ENCODE measurements around the gene ANKMY1.

ANKMY1 gene

DNA sequence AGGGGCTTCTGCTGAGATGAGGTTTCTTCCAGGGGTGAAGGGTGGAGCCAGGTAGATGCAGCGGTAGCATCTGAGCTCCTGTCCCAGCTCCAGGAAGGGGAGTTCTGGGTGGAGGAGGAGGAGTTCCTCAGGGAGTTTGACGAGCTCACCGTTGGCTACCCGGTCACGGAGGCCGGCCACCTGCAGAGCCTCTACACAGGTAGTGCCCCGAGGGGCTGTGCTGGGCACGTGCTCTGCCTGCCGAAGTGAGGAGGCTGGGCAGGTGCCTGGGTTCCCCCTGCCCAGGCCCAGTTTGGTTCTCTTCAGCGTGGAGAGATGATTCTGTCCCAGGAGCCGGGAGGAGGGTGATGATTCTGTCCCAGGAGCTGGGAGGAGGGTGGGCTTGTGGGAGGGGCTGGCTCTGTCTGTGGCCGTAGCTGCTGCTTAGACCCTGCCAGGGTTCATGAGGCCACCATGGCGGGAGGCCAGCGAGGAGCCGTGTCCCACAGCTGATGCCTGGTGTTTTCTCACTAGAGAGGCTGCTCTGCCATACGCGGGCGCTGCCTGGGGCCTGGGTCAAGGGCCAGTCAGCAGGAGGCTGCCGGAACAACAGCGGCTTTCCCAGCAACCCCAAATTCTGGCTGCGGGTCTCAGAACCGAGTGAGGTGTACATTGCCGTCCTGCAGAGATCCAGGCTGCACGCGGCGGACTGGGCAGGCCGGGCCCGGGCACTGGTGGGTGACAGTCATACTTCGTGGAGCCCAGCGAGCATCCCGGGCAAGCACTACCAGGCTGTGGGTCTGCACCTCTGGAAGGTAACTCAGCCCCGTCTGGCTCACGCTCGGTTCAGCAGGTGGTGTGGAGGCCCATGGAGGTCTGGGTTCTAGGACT is 37.0 kb upstream of the ANKMY1 start:
- no peak for DNase-seq (ENCODE audit: low read depth in 2 of 2)

DNA sequence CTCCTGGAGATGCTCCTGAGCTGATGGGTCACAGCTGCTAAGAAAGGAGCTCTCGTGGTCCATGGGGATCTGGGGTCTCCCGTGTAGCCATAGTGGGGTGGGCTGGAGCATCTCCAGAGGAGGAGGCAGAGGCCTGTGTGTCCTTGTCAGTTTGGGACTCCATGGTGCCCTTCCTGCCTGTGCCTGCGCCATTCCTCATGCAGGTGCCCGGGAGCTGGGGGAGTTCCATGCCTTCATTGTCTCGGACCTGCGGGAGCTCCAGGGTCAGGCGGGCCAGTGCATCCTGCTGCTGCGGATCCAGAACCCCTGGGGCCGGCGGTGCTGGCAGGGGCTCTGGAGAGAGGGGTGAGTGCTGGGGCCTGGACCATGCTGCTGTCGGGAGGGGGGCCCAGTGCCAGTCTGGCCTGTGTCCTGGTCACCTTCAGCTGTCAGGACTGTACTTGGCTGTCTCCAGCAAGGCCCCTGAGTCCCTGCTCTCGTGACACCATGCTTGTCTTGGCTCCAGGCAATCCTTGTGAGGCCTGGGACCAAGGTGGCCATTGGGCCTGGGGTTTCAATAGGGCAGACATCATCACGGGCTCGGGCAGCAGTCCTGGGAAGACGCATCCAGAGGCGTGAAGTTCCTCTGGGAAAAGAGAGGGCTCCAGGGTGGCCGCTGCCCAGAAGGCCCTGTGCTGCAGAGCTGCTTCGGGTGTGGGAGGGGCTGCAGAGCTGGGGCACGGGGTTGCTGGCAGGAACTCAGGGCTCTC is 36.1 kb upstream of the ANKMY1 start:
- DNase-seq (ENCODE audit: low read depth in 2 of 2) = no peak

DNA sequence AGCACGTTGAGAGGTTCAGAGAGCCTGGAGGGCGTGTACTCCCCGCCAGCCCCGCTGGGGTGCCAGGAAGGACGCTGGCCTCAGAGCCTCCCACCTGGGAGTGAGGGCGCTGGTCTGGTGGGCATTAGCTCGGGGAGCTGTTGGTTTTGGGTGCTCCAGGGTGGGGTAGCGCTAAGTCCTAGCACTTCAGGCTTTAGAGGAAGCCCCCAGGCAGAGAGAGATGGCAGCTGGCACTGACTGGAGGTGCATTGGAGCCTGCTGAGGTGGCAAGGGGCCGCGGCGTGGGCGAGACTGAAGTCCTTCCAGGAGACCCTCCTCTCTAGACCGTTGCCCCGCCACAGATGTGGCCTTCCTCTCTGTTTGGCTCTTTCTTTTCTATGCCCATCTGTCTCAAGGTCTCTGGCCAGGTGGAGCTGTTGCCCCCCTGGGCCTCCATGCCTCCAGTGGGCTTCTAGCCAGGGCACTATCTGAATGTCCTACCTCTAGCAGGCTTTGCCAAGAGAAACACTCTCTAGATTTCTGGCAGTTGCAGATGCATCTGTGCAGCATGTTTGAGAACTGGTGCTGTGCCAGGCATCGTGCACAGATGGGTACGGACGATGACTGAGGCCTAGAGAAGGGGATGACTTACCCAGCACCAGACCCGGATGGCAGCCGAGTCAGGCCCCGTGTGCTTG is 35.4 kb upstream of the ANKMY1 start:
- DNase-seq (ENCODE audit: low read depth in 2 of 2) = no peak

DNA sequence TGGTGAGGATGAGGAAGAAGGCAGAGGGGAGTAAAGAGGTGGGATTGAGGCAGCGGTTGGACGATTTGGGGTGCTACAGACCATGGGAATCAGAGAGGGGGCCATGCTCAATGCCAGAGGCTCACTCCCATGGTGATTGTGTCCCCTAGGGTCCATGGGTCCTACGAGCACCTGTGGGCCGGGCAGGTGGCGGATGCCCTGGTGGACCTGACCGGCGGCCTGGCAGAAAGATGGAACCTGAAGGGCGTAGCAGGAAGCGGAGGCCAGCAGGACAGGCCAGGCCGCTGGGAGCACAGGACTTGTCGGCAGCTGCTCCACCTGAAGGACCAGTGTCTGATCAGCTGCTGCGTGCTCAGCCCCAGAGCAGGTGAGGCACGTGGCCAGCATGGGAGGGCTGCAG is 34.0 kb upstream of the ANKMY1 start:
- no peak for DNase-seq (ENCODE audit: low read depth in 2 of 2)

DNA sequence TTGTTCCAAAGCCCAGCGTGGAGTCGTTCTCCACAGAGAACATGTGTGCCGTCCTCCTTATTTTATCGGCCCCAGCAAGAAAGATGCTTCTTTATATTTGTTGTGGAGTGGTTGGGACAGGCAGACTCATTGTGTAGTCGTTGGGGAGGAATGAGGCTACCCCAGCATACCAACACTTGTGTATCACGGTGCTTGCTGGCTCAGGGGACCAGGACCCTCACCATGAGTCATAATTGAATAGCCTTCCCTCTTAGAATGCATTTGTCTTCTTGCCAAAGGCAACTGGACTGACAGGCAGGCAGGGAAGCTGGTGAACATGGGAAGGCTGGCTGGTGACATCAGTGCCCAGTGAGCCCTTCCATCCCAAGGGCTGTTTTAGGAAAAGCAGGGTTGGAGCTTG is 33.4 kb upstream of the ANKMY1 start:
- no peak for DNase-seq (ENCODE audit: low read depth in 2 of 2)

DNA sequence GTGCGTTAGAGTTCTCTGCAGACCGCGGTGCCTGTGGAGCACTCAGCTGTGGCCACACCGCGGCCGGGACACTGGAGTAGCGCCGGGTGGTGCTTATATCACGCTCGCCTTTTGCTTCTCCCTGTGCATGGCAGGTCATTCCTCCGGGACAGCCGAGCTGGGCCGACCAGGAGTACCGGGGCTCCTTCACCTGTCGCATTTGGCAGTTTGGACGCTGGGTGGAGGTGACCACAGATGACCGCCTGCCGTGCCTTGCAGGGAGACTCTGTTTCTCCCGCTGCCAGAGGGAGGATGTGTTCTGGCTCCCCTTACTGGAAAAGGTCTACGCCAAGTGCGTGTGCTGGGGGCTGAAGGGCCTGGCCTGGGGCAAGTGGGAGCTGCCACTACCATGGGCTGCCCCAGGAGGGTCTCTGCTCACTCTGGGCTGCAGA is 32.9 kb upstream of the ANKMY1 start:
- no peak for DNase-seq (ENCODE audit: low read depth in 2 of 2)

DNA sequence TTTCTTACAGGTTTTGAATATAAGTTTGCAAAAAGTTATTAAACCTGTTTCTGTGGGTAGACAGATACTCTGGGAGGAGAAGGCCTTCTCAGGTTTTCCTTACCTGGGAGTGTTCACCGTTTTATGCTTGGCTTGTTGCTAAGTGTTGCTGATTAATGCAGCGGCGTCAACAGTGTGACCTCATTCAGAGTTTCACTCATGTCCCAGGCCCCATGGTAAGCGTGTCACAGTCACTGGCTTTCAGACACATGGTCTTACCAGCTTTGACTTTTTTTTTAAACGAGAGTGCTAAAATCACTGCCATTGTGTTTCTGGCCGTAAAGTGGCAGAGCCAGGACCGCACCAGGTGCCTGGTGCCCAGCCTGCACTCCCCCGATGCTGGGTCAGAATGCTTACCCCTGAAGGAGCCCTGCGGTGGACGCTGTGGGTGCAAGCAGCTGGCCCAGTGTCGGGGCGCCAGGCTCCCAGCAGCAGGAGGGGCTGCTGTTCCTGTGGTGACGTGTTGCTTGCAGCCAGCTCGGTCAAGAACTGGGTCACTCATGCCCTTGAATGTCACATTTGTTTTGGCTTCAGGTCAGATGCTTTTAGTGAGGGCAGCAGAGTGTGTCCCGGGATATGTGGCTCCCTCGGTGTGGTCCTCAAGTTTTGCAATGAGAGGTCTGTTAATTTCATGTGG is 32.2 kb upstream of the ANKMY1 start:
- DNase-seq (ENCODE audit: low read depth in 2 of 2) = no peak

DNA sequence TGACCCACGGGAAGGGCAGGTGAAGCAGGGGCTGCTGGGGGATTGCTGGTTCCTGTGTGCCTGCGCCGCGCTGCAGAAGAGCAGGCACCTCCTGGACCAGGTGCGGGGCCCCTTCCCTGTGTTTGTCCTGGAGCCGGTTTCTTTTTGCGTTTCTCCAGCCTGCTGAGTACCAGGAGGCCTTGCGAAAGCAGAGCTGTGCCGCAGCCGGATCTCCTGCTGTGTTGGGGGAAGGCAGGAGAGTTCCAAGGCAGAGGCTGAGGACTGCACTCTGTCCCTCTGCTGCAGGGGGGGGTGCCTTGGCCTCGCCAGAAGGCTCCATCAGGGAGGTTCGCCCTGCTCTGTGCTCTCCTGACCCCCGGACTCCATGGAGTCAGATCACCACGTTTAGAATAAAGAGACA is 31.6 kb upstream of the ANKMY1 start:
- DNase-seq (ENCODE audit: low read depth in 2 of 2) = no peak

DNA sequence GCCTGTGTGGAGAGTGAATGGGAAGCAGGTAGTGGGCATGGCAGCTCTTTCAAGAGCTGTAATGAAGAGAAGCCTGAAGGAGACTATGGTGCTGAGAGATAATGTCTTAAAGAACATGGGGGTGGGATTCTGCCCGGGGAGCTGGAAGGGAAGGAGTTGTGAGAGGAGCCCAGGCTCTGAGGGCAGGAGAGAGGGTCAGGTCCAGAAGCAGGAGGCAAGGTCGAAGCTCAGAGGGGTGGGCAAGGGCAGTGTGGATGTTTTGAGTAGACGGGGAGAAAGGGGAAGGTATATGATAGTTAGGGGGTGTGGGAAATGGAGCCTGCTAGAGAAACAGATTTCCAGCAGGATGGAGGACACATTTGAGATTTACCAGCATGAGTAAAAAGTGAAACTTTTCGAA is 30.9 kb upstream of the ANKMY1 start:
- DNase-seq (ENCODE audit: low read depth in 2 of 2) = no peak

DNA sequence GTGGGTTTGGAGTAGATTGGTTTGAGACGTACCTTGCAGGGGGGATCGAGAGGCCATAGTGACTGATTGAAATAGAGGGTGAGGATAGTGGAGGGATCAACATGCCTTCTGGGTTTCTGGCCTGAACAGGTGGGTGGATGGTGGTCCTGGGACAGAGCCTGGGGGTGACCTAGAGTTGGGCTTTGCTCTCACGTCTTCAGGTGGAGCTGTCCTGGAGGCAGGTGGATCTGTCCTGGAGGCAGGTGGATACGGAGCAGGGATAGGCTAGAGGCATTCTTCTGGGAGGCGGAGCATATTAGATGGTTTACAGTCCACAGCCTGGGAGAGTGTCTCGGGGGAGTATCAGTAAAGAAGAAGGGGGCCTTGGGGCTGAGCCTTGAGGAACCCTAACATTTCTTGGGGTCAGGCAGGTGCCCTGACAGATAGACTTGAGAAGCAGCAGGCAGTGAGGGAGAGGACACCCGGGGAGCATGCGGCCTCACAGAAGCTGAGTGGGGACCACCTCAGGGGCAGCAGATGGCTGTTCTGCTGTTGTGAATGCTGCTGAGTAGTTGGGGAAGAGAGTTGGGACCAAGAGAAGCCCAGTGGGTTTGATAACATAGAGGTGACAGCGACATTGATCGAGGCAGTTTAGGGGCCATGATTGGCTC is 30.3 kb upstream of the ANKMY1 start:
- DNase-seq (ENCODE audit: low read depth in 2 of 2) = no peak

DNA sequence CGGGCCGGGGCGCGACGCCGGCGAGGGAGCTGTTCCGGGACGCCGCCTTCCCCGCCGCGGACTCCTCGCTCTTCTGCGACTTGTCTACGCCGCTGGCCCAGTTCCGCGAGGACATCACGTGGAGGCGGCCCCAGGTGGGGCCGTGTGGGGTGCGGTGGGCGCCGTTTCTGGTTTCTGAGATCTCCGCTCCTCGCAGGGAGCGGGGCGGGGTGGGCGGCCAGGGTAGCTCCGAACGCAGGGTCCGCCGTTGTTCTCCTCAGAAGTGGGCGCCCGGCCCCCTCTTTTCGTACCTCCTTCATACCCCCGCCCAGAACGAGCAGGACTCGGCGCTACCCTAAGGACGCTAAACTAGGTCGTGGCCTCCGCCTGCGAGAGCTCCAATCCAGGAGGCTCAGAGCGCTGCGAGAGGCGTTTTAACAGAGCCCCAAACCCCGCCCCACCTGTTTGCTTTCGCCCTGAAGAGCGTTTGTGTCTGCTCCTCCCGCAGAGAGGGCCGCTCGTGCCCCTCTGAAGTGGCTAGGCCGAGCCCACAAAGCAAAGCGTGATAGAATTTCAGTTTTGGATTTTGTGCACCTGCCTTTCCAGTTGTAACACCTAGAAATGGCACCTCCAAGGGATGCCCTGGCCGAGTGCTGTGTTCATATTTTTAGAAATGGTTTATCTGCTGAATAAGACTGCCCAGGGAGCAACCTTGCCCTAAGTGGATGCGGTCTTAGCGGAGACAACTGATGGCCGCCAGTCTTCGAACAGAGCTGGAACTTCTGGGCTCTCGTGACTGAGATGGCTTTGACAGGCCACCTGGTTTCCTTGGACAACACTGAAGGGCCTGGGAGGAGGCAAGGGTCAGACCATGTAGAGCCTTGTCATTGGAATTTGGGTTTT is 29.4 kb upstream of the ANKMY1 start:
- peak in 1 of 2 donors; percentile 46 for DNase-seq (ENCODE audit: low read depth in 2 of 2)

DNA sequence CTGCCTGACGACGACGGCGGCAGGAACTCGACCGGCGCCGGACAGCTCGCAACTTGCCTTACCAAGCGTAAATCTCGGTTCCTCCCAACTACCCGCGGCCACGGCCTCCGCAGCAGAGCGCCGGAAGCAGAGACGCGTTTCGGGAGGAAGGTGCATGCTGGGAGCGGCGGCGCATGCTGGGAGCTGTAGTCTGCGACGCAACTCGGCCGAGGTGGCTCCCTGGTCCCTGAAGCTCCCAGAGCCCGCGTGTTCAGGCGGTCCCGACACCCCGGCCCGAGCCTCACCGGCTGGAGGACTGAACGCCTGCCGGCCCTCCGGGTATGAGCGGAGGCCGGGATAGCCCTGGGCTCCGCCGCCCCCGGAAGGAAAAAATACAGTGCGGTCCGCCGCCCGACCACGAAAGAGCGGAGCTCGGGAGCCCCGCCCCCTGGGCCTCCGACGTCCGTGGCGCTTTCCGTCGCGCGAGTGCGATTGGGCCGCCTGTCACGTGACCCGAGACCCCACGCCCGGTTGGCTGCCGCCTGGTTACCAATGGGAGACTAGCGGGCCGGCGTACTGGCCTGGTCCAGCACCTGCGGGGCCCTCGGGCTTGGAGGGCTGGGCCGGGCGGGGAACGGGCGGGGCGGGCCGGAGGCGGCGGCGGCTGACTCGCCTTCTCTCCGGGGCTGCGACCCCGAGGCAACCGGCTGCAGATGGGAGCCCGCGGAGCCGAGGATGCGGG is 28.6 kb upstream of the ANKMY1 start, which contains the start of gene CAPN10:
Gene CAPN10 (plus strand): TSS at position 537 of the 721 bp plus-strand sequence. CDS start 178 bp downstream, at position 715.
- DNase-seq (ENCODE audit: low read depth in 2 of 2) = peak; percentile 92 to 98

DNA sequence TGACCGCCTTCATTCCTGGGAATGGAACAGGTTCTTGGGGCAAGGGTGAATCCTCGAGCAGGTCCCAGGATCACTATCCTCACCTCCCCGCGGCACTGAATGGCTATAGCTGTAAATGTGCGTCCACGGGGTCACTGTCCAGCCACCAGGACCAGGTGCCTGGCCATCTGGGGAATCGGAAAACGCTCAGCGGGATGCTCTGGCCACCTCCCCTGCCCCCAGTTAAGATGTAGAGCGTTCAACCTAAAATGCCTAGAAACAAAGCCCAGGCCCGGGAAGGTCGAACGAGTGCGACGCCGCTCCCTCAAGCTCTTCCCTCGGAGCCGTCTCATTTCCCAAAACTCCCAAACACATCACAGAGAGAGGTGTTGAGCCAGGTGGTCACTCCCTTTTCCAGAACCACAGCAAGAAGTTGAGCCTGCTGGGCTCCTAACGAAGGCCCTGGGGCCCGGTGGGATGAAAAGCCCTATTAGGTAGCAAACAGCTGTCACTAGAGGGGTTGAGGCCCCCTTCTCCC is 28.0 kb upstream of the ANKMY1 start:
- DNase-seq (ENCODE audit: low read depth in 2 of 2) = no peak

DNA sequence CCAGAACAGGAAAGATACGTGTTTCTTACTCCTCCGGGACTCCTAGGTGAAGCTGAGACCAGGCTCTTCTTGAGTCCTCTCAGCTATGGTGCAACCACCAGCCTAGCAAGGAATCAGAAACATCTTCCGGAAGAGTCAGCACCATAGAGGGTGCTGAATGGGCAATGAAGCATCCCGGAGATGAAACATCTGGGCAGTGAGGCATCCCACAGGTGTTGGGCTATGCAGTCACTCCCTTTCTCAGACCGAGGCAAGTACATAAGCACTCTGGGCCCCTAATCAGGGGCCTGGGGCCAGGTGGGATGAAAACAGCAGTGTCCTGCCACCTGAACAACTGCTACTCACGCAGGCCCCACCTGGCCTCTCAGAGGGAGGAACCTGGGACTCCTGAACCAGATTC is 27.3 kb upstream of the ANKMY1 start:
- DNase-seq (ENCODE audit: low read depth in 2 of 2) = no peak

DNA sequence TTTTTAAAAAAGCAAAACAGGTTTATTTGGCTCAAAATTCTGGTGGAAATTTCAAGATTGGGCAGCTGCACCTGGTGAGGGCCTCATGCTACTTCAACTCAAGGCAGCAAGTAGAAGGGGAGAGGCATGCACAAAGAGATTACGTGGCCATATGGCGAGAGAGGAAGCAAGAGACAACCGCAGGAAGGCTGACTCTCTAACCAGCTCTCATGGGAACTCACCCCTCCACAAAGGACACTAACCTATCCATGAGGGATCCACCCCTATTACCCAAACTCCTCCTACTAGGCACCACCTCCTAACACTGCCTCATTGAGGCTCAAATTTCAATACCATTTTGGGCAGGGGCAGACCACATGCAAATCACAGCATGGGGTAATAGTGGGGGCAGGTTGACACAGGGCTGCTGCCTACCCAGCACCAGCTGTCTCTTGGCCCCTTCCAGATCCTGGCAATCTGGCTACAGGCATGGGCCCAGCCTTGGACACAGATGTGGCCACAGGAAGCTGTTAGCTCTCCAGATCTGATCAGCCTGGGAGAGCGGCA is 26.8 kb upstream of the ANKMY1 start:
- DNase-seq (ENCODE audit: low read depth in 2 of 2) = no peak

DNA sequence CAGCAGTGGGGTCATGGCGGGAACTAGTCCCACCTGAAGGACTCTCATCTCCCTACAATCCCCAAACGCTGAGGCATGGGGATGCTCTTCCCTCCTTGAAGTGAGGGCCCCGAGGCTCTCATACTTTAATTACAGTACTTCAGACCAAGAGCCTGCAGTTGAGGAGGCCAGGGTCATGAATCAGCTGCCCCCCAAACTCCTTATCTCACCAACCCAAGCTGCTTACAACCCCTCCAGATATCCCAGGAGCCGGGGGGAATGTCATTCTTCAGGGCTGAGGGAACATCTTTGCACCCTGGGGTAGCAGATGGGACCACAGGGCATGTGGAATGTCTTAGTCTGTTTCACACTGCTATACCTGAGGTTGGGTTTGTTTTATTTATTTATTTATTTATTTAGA is 26.0 kb upstream of the ANKMY1 start:
- no peak for DNase-seq (ENCODE audit: low read depth in 2 of 2)

DNA sequence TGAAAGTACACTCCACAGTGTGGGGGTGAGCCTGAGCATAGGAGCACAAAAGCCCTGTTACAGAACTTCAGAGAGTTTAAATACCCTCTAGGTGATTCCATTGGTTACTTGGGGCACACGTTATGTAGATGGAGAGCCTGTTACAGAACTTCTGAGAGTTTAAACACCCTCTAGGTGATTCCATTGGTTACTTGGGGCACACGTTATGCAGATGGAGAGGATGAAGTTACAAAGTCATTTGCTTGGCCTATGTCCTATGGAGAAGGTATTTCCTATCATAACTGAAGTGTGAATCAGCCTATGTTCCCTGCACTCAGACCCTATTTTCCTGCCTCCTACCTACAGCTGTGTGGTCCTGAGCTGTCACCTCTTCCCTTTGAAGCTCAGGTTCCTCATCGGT is 25.0 kb upstream of the ANKMY1 start:
- no peak for DNase-seq (ENCODE audit: low read depth in 2 of 2)

DNA sequence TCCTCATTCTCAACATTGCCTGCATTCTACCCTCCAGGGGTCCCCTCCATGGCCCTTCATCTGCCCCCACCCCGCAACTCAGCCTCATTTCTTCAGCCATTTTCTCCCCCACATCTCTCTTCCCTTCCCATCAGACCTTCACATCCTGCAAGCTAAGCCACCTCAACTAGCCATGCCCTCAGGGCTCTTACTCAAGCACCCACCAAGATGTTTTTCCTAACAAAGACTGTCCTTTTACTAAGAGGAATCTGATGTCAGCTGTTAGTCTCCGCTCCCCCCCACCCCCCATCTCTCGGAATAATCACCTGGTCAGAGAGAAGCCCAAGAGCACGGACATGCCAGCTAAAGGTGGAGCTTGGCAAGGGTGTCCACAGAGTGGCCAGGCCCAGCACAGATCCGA is 24.0 kb upstream of the ANKMY1 start:
- DNase-seq (ENCODE audit: low read depth in 2 of 2) = no peak

Data from stimulated activated CD8-positive, alpha-beta memory T cell treated with anti-CD3 and anti-CD28 coated beads, Interleukin-7, amount 100 ng/mL, for 4 hours (primary cell).